Epidermal melanocyte (primary cell): ENCODE results near the gene P2RX2.
"Not testable (repeated sequence)": the region's sequence is repeated elsewhere in the genome, so short reads cannot be mapped to it uniquely, and the experiment has no call there.

Experiments used
- DNase-seq: peaks from one replicate; pipeline ENCODE4 v3.0.0; 2011; ENCODE audit warnings: low spot score; ENCODE audit not compliant: insufficient read length

Gene P2RX2

DNA sequence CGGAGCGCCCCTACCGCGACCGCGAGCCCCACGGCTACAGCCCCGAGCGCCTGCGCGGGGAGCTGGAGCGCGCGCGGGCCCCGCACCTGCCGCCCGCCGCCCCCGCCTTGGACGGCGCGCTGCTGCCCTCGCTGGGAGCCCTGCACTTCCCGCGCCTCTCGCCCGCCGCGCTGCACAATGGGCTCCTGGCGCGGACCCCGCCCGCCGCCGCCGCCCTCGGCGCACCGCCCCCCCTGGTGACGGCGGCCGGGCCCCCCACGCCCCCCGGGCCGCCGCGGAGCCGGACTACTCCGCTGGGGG lies 35.2 kb upstream of the P2RX2 start:
- DNase-seq, result no peak

DNA sequence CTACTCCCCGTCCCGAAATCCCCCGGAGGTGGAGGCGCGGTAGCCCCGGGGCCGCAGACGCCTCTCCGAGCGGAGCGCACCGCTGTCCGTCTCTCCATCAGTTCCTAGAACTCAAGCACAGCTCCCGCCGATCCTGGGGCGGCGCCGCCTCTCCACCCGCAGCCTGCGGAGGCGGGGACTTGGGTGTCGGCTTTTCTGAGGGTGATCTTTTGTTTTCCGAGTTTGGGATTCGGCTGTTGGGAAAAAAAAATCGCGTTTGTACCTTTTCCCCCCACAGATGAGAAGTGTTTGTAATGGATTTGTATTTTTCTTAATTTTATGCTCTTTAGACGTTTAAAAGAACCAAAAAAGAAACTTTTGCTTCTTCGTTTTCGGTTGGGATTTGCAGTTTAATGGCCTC lies 34.8 kb upstream of the P2RX2 start:
- no peak for DNase-seq

DNA sequence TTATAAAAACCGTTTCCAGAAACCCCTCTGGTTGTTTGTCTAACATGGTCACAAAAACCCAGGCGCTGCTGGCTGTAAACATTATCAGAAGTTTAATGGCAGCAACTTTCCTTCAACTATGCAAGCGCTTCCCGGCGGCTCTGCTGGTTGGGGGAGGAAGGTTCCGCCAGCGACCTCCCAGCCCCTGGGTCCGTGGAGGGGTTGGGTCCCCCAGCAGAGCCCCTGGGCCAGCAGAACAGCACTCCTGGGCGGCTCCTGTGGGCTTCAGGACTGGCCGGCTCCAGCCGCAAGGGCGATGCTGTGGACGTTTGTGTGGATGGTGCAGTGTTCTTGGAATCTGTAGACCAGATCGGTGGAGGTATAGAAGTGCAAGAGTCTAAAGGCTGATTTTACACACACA lies 34.1 kb upstream of the P2RX2 start:
- no peak for DNase-seq

DNA sequence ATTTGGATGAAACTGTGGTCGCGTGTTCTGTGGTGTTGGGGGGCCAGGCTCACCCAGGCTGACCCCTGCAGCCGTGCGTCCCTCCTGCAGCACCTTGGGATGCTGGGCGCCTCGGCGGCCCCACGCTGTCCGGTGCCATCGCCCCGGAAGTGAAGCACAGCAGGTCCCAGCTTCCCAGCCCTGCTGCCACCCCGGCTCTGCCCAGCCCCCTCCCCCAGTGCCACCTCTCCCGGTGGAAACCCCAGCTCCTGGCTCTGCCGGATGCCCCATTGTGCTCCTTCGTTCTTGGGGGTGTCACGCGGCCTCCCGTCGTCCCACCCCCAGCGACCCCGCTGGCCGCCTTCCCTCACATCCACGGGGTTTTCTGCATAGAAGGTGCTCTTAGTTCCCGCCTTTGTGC lies 33.4 kb upstream of the P2RX2 start:
- DNase-seq, result no peak

DNA sequence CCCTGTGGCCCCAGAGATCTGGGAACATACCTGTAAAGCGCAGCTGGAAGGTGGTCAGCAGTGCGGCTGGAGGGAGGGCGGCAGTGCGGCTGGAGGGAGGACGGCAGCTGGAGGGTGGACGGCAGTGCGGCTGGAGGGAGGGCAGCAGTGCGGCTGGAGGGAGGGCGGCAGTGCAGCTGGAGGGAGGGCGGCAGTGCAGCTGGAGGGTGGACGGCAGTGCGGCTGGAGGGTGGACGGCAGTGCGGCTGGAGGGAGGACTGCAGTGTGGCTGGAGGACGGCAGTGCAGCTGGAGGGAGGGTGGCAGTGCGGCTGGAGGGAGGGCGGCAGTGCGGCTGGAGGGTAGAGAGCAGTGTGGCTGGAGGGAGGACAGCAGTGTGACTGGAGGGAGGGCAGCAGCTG lies 31.6 kb upstream of the P2RX2 start:
- DNase-seq, result no peak

DNA sequence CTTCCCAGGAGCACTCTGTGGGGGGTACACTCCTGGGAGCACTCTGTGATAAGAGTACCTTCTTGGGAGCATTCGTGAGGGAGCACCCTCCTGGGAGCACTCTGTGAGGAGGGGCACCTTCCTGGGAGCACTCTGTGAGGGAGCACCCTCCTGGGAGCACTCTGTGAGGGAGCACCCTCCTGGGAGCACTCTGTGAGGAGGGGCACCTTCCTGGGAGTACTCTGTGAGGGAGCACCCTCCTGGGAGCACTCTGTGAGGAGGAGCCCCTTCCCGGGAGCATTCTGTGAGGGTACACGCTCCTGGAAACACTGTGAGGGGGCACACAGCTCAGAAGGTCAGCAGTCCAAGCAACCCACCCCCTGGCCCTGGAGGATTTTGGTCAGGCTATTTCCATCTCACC lies 30.8 kb upstream of the P2RX2 start:
- DNase-seq, result no peak

DNA sequence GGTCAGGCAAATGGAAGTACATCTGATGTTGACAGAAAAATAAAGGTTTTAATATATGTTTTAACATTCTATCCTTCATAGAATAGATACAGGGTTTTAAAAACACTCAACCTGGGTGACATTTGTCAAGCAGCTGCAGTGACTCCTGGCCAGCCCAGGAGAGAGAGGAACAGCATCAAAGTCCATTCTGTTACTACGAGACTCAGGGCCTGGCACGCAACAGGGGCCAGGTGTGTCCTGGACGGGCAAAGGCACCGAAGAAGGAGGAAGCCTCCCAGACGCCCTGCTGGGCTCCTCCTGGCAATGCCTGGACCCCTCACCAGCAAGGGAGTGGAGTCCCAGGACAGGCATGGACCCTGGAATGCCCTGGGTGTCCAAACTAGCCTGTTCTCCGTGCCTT lies 30.3 kb upstream of the P2RX2 start:
- no peak for DNase-seq

DNA sequence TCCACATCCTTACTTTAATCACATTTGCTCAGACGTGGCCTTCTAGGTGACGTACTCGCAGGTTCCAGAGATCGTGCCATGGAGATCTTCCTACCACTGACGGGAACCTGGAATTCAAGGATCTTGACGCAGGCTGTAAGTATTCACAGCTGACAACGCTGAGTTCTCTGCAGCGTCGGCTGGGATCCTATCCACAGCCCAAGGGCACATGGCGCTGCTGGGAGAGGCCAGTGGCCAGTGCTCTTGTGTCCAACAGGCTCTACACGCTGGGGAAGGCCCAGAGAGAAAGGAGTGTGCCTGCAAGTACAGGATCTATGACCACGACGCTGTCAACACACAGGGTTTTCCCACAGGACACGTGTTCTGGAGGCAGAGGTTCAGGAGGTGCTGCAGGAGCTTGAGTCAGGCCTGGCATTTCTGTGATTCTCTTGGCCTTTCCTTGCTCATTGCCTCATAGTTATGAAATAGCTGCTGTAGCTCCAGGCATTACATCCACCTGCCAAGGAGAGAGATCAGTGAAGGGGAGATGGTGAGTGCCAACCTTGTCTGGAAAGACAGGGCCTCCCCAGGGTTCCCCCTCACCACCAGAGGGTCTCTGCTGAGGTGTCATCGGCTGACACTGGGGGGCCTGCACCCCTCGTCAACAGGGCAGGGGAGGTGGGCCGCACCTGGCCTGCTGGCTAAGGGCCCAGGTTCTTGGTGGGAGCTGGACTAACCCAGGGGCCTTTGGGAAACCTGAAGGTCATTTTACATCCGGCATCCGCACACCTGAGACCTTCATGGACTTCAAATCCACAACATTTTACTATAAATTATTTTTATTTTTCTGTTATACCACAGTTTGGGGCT lies 29.5 kb upstream of the P2RX2 start:
- DNase-seq, result no peak

DNA sequence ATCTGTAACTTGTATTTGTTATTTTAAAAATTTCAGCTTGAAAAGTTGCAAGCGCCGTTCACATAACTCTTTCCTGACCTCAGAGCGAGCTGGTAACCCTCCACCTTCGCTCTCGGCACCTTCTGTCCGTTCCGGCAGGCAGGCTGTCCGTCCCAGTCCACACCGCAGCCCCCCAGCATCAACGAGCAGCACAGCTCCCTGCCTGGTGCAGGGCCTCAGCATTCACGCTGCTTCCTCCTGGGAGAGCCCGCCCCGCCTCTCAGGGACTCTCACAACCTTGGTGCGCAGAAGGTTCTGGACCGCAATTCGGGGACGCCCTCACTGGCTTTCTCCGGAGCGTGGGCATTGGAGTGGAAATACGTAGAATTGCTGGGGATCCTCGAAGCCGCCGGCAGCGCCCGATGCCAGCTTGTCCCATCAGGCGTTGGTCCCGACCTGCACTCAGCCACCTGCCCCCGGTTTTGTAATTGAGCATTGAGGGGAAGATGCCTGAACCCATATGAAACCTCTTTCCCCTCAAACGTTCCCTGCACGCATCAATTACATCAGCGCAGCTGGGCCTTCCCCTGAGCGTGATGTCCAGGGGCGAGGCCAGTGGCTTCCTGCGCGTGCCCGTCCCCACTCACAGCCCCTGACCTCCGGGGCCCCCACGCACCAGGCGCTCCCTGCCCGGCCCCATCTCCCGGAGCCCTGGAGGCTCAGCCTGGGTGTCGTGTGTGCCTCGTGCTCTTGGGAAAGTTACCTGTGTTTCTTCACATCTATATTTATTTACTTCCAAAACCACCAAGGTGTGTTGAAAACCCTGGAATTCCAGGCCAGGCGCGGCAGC lies 27.3 kb upstream of the P2RX2 start:
- no peak for DNase-seq

DNA sequence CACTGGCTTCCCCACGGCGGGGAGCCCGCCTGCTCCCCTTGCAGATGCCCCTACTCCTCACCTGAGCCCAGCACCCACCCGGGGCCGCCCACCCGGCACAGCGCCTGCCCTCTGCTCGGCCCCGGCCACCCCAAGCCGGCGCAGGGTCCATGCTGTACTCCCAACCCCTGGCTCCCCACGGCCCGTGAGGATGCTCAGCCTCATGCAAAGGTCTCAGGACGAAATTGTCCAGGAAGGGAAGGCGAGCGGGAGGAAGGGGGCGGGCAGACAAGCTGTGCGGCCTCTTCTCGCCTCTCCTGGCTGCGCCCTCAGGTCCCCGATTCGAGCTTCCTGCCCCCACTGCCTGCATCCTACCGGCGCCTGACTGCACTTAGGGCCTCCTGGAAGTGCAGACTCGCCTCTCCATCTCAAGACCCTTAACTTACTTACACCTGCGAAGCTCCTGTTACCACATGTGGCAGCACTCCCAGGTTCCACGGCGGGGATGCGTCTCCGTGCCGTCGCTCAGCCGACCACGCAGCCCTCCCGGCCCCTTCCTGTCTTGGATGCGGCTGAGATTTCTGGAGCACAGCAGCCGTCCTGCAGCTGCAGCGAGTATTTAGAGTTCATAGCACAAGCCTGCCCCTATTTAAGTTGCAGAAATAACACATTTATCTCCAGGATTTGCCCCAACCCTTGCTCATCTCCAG lies 26.1 kb upstream of the P2RX2 start:
- DNase-seq, result no peak

DNA sequence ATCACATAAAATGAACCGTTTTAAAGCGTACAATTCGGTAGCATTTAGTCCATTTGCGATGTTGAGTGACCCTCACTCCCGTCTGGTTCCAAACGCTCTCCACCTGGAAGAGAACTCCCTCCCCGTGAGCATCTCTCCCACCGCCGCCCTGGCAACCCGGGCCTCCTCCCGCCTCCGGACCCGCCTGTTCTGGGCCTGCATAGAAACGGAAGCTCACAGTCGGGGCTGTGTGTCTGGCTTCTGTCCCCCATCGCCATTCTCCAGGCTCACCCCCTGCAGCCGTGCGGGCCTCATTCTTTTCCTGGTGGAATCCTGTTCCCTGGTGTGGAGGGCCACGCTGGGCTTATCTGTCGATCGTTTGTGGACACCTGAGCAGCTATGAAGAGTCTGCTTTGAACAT lies 25.5 kb upstream of the P2RX2 start:
- no peak for DNase-seq

DNA sequence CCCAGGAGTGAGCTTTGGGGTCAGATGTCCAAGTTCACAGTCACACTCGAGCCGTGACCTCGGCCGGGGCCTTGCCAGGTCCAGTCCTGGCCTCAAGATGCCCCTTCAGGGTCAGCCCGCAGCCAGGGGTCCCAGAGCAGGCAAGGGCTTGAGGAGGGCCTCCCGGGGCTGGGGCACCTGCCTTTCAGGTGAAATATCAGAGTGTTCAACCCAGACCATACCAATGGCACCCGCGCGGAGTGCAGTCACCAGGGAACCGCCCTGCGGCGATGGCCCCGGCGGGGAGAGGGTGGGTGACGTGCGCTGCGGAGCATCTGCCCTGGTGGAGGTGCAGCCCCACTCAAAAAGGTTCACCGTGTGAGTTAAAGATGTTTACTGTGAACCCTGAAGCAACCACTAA lies 25.1 kb upstream of the P2RX2 start:
- no peak for DNase-seq

DNA sequence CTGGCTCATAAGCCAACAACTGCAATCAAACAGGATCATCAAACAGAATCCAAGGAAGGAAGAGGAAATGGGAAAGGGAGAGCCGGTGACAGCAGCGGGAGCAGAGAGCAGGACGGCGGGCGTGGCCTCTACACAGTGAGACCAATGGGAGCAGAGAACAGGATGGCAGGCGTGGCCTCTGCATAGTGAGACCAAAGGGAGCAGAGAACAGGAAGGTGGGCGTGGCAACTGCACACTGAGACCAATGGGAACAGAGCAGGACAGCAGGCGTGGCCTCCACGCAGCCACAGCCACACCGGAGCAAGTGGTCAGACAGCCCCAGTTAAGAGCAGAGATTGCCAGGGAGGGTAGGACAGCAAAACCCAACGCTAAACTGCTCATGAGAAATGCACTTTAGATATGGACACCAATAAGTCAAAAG lies 24.6 kb upstream of the P2RX2 start:
- peak; percentile 70 for DNase-seq

DNA sequence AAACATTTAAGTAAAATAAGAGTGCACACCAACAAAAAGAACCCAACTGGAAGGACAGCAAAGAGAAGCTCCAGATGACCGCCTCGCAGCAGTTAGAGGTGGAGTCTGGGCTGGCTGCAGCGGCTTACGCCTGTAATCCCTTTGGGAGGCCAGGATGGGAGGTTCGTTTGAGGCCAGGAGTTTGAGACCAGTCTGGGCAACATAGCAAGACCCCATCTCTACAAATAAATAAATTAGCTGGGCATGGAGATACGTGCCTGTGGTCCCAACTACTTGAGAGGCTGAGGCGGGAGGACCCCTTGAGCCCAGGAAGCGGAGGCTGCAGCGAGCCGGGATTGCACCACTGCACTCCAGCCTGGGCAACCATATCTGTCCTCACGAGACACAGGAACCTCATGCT lies 23.4 kb upstream of the P2RX2 start:
- no peak for DNase-seq

DNA sequence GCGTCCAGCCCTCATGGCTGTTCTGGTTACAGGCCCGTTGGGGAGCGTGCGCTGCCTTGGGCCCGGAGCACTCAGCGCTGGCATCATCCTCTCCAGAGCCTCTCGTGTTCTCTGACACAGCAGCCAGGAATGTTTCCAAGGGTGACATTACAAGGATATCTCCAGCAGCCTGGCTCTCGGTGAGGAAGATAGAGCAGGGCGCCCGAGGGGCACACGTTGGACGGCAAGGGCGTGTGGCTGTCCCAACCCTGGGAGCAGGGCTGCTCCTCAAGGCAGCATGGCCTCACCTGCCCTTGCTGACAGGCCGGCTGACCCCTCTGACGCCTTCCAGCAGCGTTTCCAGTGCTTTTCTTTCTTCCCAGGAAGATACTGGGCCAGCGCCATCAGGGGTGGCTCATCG lies 22.6 kb upstream of the P2RX2 start:
- no peak for DNase-seq

DNA sequence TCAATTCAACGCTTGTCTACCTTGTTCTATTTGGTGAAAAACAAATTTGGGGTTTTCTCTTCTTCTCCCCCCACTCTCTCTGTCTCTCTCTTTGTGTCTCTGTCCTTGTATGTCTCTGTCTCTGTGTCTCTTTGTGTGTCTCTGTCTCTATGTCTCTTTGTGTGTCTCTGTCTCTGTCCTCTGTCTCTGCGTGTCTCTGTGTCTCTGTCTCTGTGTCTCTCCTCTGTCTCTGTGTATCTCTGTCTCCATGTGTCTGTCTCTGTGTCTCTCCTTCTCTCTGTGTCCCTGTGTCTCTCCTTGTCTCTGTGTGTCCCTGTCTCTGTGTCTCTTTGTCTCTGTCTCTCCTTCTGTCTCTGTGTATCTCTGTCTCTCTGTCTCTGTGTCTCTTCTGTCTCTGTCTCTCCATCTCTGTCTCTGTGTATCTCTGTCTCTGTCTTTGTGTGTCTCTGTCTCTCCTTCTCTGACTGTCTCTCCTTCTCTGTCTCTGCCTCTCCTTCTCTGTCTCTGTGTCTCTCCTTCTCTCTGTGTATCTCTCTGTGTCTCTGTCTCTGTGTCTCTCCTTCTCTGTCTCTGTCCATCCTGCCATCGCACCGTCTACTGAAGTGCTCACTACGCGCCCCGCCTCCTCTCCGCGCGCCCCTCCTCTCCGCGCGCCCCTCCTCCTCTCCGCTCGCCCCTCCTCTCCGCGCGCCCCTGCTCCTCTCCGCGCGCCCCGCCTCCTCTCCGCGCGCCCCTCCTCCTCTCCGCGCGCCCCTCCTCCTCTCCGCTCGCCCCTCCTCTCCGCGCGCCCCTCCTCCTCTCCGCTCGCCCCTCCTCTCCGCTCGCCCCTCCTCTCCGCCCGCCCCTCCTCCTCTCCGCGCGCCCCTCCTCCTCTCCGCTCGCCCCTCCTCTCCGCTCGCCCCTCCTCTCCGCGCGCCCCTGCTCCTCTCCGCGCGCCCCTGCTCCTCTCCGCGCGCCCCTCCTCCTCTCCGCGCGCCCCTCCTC lies 21.0 kb upstream of the P2RX2 start:
- DNase-seq, result no peak

DNA sequence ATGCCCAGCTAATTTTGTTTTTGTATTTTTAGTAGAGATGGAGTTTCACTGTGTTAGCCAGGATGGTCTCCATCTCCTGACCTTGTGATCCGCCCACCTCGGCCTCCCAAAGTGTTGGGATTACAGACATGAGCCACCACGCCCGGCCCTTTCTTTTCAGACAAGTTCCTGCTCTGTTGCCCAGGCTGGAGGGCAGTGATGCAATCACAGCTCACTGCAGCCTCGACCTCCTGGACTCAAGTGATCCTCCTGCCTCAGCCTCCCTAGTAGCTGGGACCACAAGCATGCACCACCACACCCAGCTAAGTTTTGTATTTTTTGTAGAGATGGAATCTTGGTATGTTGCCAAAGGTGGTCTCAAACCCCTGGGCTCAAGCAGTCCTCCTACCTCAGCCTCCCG lies 19.1 kb upstream of the P2RX2 start:
- DNase-seq, result not testable (repeated sequence)

DNA sequence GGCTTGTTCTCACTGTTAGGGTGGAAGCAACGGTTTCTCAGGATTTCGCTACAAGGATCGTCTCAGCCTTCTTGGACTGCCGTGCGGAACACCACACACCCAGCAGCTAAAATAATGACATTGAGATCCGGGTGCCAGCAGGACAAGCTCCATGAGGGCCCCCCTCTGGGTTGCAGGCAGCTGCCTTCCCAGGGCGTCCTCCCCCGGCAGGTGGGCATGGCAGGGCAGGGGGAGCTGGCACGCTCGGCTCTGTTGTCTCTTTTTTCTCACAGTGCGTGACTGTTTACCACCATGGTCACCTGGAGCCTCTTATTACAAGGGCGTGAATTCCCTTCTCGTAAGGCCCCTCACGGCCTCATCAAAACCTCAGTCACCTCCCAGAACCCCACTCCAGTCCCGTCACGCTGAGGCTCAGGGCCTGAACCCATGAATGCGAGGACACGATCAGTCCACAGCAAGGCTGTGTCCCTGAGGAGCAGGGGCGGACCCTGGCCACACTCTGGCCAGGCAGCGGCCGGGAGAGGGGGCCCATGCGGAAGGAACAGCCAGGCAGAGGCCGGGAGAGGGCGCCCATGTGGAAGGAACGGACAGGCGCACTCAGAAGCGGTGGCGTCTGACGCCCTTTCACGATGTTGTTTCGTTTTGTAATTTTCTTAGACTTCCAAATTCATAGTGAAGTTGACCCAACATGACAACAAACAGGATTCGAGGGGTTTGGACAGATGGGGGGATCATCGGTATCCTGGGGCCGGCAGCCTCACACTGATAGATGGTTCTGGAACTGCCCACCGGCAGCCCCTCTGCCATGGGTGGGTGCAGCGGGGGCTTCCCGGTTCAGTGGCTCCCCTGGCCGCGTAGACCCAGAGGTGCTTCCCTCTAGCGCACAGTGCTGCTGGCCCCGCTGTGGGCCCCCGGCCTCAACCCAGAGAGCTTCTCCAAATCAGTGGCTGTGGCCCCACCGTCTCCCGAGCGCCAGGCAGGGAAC lies 18.2 kb upstream of the P2RX2 start:
- DNase-seq, result peak; percentile 72

DNA sequence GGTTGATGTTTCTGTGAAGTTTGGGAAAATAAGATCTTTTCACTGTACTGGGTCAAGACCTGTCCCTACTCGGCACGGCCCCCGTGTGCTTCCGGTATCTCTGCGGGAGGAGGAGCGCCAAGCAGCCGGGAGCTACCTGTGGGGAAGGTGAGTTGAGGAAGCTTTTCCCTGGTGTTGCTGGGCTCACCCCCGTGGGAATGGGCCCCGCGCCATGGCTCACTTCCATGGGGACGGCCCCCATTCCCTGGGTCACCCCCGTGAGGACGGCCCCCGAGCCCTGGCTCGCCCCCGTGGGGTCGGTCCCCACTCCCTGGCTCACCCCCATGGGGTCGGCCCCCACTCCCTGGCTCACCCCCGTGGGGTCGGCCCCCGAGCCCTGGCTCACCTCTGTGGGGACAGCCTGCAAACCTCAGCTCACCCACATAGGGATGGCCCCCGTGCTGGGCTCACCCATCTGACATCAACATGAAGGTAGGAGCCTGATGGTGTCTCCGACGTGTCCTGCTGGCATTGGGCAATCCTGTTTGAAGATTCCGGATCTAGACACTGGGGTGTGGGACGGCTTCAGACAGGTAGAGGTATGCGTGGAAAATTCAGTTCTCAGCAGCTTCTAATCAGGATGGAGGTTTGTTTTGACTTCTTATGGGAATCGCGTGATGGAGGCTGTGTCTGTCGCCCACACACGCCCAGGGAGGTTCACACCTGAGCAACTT lies 17.2 kb upstream of the P2RX2 start:
- no peak for DNase-seq
